Stimulated activated CD4-positive, alpha-beta T cell treated with anti-CD3 and anti-CD28 coated beads, Interleukin-15, amount 100 ng/mL, for 24 hours (primary cell): ENCODE data around the gene FAM217B.
"Not testable (repeated sequence)": the region's sequence is repeated elsewhere in the genome, so short reads cannot be mapped to it uniquely, and the experiment has no call there.

Source experiments
- DNase-seq: peaks from one replicate; pipeline ENCODE4 v3.0.0-alpha.2; 2020

FAM217B gene

DNA sequence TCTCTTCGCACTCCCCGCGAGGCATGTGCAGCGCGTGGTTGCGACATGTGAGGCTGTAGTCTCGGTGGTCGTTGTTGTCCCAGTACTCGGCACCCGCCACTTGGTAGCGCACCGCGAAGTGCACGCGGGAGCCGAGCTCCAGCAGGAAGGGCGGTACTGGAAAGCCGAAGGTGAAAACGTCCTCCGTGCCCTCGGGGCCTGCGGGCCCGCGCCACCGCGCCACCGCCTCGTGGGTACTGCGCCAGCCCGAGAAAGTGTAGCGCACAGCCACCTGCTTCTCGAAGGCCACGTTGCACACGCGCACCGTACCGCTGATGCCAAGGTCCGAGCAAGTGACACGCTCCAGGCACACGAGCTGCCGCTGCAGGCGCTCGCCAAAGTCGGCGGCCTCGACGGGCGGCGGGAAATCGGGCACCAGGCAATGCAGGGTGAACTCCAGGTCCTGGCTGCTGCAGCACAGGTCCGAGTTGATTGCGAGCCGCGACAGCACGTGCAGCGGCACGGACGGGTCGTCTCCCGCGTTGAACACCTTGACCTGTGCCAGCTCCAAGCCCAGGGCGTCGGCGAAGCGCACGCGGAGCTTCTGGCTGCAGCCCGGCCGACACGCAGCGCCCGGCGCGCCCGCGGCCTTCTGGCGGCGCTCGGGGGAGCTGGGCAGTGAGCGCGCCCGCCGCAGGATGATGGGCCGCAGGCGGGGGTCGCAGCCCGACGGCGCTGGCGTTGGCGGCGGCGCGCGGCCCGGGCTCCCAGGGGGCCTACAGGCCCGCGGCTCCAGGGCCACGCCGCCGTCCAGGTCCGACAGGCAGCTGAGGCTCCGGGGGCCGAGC lies 924 bp upstream of the FAM217B start:
- no peak for DNase-seq

GRCh38 chr20:59939879-59940128 lies 385 bp upstream of the FAM217B start:
- no peak for DNase-seq

GRCh38 chr20:59940956-59941294 lies 736 bp downstream of the FAM217B start:
- no peak for DNase-seq

GRCh38 chr20:59942245-59942644 lies 2.1 kb downstream of the FAM217B start:
- no peak for DNase-seq

DNA sequence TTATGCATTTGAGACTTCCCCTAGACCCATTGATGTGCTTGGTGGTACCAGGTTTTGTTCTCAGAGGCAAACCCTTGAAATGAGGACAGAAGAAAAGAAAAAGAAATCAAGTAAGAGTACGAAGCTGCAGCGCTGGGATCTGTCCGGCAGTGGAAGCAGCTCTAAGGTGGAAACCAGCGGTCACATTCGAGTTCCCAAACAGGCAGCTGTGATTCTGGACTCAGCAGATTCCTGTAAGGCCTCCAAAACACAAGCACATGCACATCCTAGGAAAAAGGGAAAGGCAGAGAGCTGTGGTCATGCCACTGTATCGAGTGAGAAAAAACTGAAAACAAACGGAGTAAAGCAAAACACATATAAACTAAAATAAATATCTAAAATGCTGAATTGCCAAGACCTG lies 4.5 kb downstream of the FAM217B start:
- no peak for DNase-seq

DNA sequence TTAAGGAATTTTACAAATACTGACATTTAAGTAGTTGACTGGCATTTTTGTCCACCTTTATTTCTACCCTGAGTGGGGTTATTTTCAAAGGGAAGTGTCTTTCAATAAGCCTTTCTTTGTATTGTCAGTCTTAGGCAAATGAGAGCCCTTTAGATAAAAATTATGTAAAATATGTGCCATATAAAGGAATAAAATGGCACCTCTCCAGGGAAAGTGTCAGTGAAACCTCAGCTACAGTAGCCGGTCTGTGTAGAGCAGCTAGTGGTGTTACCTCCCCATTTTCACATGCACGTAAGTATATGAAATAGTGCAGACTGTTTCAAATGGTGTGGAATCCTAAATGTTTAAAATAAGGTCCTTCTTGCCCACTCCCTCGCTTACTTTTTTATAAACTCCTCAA lies 5.0 kb downstream of the FAM217B start:
- no peak for DNase-seq

- no peak for DNase-seq
Observed at GRCh38 chr20:59945731-59946130, 5.5 kb downstream of the FAM217B start.

GRCh38 chr20:59947376-59947775 lies 7.2 kb downstream of the FAM217B start:
- DNase-seq: no peak

- no peak for DNase-seq
Observed at GRCh38 chr20:59948212-59948611, 8.0 kb downstream of the FAM217B start.

DNA sequence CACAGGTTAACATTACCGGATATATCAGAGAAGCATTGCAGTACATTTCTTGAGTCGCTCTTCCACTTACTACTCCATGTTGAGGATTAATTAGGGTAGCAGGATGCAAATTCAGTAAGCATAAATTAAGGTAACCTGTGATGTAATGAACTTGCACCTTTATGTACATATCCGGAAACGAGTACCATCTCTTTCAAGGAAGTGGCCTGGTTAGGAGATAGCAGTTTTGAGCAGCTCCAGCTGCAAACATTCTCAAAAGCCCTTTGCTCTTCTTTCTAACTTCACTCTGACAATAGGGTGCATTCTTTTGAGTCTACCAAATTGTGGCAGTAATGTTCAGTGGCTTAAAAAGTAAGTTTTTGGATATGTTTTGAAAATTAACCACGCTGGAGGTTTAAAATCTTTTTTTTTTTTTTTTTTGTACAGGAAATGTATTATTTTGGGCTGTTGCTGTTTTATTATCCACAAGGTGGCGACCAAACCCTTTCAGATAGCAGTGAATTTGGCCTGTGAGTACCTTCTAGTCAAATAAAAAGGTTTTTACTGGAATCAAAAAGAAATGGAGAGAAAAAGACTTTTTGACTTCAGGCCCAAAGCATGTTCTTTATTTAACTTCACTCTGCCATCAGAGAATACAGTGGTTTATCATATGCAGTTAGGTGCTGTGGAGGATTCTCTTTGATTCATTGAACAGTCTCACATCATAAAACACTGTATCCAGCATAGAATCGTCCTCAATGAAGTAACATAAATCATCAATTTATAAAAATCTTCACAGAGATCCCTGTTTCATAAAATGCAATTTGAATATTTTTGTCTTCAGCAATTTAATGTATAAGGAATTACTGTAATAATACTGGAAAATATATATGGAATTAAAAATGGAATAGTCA lies 8.9 kb downstream of the FAM217B start:
- DNase-seq: no peak

DNA sequence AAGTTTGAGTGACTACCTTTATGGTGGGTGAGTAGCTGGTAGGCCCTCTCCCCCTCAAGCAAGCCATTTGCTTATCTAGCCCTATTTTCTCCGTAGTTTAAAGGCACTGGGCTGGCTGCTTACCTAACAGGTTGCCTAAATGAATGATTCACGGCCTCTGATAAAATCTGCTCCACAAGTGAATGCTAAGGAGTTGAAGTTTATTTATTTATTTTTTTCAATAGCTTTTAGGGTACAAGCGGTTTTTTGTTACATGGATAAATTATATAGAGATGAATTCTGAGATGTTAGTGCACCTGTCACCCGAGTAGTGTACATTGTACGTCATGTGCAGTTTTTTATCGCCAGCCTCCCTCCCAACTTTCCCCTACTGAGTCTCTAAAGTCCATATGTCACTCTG lies 9.7 kb downstream of the FAM217B start:
- DNase-seq: no peak

- DNase-seq: no peak
Observed at GRCh38 chr20:59954718-59955117, 14.5 kb downstream of the FAM217B start.

DNA sequence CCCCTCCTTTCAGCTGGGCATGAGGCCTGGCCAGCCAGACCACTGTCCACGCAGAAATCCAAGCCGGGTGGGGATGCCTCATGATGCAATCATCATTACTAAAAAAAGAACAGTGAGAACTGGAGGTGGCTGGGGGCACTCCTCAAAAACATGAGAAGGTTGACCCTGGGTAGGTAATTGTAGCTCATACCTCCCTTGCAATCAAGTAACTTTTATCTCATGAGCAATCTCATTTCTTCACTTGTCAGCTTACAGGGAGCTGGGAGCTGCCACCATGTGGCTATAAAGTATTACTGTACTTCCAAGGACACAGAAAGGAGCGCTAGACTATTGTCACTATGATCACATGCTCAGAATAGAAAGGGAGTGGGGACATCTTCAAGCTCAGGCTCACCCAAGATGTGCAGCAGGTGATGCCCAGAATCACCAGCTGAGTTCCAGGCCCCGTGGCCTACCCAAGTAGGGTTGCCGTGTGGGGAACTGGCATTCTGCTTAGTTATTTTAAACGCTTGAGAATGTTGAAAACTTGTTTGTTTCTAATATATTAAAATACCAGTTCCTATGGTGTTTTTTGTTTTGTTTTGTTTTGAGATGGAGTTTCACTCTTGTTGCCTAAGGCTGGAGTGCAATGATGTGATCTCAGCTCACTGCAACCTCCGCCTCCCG lies 15.1 kb downstream of the FAM217B start:
- DNase-seq: no peak

GRCh38 chr20:59957568-59957967 lies 17.4 kb downstream of the FAM217B start:
- DNase-seq: not testable (repeated sequence)

GRCh38 chr20:59958123-59958522 lies 17.9 kb downstream of the FAM217B start, which contains the start of gene CDH26:
Gene CDH26 (plus strand): TSS chr20:59958423. CDS start chr20:59958727, 304 bp downstream.
- DNase-seq: no peak

DNA sequence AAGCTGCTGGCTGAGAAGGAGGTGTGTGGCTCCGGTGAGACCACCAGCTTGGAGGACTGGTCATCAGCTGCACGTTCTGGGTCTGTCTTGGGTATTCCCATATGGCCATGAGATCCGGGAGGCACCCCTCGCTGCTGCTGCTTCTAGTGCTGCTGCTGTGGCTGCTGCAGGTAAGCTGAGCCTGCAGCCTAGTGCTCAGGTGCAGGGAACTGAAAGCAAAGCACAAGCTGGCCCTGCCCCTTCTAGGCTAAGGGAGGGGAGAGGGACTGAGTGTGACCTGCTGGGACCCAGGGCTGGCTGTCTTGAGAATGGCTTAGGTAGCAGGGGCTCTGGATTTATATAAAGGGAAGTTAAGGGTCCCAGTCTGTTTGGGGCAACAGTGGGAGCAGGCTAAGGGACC lies 18.4 kb downstream of the FAM217B start:
- DNase-seq: no peak

DNA sequence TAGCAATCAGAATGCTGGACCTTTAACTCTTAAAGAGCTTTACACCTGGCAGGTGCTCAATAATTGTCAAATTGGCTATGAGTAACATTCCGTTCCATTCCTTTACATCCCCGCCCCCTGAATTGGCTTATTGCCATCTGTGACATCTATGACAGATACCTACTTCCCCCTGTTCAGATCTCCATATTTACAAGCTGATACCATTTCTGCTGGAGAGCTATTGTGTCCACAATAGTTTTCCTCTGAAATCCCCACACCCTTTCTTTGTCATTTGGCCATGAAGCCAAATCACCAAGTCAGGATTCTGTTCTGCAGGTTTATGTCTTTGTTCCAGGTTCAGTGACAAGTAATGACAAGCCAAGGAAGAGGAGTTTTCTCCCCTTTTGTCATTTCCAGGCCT lies 21.2 kb downstream of the FAM217B start:
- no peak for DNase-seq

DNA sequence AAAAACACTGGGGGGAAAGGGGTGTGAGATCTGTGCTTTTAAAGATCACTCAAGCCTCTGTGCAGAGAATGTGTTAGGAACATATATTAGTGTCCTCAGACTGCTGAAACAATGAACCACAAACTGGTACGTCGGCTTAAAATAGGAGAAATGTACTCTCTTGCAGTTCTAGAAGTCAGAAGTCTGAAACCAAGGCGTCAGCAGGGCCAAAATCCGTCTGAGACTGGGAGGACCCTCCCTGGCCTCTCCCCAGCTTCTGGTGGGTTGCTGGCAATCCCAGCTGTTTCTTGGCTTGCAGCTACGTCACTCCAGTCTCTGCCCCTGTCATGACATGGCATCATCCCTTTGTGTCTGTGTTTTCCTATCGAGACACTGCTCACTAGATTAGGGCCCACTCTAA lies 22.0 kb downstream of the FAM217B start:
- no peak for DNase-seq

DNA sequence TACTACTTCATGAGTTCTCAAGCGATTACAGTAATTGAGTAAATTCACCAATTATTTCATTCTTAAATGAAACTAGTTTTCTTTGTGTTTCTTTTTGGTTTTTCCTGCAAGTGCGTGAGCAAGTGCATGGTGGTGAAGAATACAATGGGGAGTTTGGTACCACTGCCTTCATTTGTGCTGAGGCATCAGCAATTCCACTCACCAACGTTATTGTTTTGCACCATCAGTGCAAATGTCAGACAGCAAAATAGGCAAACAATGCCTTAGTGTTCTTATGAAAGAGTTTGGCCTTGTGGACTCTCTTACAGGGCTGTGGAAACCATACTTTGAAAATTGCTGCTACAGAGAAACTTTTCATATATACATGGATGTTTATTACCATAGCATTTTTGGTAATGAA lies 26.2 kb downstream of the FAM217B start:
- no peak for DNase-seq

GRCh38 chr20:59971428-59971827 lies 31.2 kb downstream of the FAM217B start:
- DNase-seq: no peak

DNA sequence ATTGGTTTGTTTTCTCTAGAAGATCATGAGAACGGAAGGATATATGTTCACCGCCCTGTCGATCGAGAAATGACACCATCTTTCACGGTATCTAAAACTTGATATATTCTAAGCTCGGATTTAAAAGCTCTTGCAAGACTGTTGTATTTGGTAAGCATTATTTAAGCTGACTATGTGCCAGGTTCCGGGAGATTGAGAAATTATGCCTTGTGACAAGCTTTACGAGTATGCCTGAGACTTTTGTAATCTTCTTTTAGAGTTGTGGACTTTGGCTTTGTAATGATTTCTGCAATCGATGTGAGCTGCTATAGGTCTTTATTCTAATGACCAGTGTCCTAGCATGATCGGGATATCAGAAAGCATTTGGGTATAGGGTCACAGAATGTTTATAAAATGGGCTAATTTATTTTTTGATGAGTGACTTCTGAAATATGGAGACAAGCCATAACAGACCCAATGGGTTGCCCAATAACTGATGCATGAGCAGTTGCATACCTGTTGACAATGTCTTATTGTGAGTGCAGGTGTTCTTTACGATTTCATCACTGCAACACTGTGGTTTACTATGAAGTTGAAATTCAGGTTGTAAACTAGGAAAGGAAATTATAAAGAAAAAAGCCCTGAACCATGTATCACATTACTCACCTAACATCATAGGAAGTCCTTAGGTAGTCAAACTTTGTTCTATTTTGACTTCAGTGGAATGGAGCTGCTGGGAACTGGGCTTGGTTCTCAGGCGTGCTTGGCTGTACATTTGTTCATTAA lies 32.0 kb downstream of the FAM217B start:
- DNase-seq: no peak

DNA sequence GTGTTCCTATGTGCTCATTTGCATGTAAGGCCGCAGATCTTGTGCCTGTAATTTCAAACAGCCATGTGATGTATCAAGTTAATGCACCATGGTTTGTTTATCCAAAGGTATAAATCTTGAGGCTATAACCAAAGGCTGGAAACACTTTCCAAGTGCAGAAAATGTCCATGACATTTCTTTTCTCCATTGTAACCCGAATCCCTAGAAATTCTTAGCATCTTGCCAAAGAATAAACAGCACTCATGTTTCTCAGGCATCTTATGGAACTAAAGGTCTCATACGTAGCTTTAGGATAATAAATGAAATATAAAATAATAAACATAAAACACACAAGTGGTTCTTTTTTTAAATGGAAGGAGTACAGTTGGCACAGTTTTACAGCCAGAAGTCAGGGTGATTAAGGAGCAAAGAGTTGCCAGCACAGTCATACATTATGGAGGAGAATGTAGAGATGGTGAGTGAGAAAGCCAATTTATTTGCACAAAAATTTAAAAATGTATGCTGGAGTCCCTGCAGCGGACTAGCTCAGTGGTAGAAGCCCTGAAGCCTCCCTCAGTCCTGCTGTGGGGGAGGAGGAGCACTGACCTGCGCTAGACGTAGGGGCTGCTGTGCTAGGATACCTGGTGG lies 36.1 kb downstream of the FAM217B start:
- no peak for DNase-seq

GRCh38 chr20:59977086-59977485 lies 36.9 kb downstream of the FAM217B start:
- DNase-seq: no peak
